HepG2 (cell line): Measurements from ENCODE around the gene ANKFY1. TPM values are rescaled to one million over a fixed set of nuclear protein-coding genes. Genes with fewer than 3 reads are reported as not detected.

Experiments used
- ATAC-seq: fragments of 200-7000 bp; cut with Tn5 transposase; 3 replicates; pipeline ENCODE4 v1.9.1; 2020; ENCODE audit warnings: mild to moderate bottlenecking, moderate library complexity
- BruUV-seq: library from RNA; stranded (reverse); fragments of 400-500 nt; replicated peaks from 2 replicates; lab custom pipeline; 2021; lab: Mats Ljungman, UMichigan
- CTCF ChIA-PET: fragments of 300-600 bp; formaldehyde crosslinking; extraction: SDS; loops from one replicate; lab custom pipeline; 2021; ENCODE audit warnings: low total read pairs, inconsistent platforms, low intra/inter-chr PET ratio; lab: Yijun Ruan, JAX
- POLR2A ChIA-PET: fragments of 350-600 bp; sonication (Branson Sonifier 250); formaldehyde crosslinking; loops from one replicate; lab custom pipeline; 2020; ENCODE audit warnings: antibody characterized with exemption, inconsistent platforms; lab: Yijun Ruan, JAX
- DNase-seq: peaks from one replicate; pipeline ENCODE4 v3.0.0-alpha.2; 2015; ENCODE audit warnings: low spot score
- FAIRE-seq: peaks from 3 replicates; lab custom pipeline; 2011; peaks lifted over from hg19 to GRCh38; lab: Jason Lieb, UNC
- H2AFZ ChIP-seq: one replicate; pipeline ENCODE4 v1.6.1; 2011; ENCODE audit warnings: low read length, inconsistent platforms
- H3K27ac ChIP-seq: fragments of 300-600 bp; 3 replicates; pipeline ENCODE4 v1.8.0; 2011; ENCODE audit warnings: mixed run types, mild to moderate bottlenecking, mixed read lengths, low read length, inconsistent platforms; ENCODE audit not compliant: insufficient read depth; ENCODE audit errors: extremely low read length
- H3K27me3 ChIP-seq, 2 experiments: fragments of 200-600 bp in 1 of 2; 2 replicates in 1 of 2; 3 replicates in 1 of 2; pipeline versions ENCODE4 v1.6.0 to v1.8.0; 2011; ENCODE audit warnings: low read length in 2 of 2, mild to moderate bottlenecking in 2 of 2, moderate library complexity in 2 of 2, inconsistent platforms in 1 of 2; ENCODE audit not compliant: insufficient read depth in 2 of 2, control insufficient read depth in 1 of 2
- H3K36me3 ChIP-seq, 2 experiments: fragments of 200-600 bp in 1 of 2; replicated peaks in 1 of 2; 2 replicates in 1 of 2; 3 replicates in 1 of 2; pipeline versions ENCODE4 v1.5.1 to v1.8.0; 2011; ENCODE audit warnings: low read length in 2 of 2, inconsistent platforms in 1 of 2; ENCODE audit not compliant: insufficient read depth in 2 of 2, control insufficient read depth in 1 of 2
- H3K4me1 ChIP-seq: 2 replicates; pipeline ENCODE4 v1.5.1; 2012; ENCODE audit warnings: low read length, inconsistent platforms; ENCODE audit not compliant: insufficient read depth
- H3K4me2 ChIP-seq: 2 replicates; pipeline ENCODE4 v1.6.0; 2011; ENCODE audit warnings: low read depth, low read length, inconsistent platforms
- H3K4me3 ChIP-seq, 3 experiments: fragments of 200-600 bp in 1 of 3; sonication (generic), shearing (Covaris generic) in 1 of 3; replicated peaks in 1 of 3; 2 replicates each; pipeline ENCODE4 v1.5.1; 2011 to 2016; ENCODE audit warnings: low read length in 3 of 3, inconsistent platforms in 2 of 3, low read depth in 2 of 3, mild to moderate bottlenecking in 2 of 3, control low read depth in 1 of 3, mixed read lengths in 1 of 3; ENCODE audit not compliant: insufficient read depth in 1 of 3
- H3K79me2 ChIP-seq: one replicate; pipeline ENCODE4 v1.6.1; 2011; ENCODE audit warnings: low read length, inconsistent platforms; ENCODE audit not compliant: insufficient read depth
- H3K9ac ChIP-seq: 2 replicates; pipeline ENCODE4 v1.6.0; 2011; ENCODE audit warnings: mild to moderate bottlenecking, low read depth, low read length, inconsistent platforms; ENCODE audit not compliant: insufficient read depth
- H3K9me3 ChIP-seq: 2 replicates; pipeline ENCODE4 v1.5.1; 2012; ENCODE audit warnings: mild to moderate bottlenecking, low read length
- H4K20me1 ChIP-seq: 2 replicates; pipeline ENCODE4 v1.6.0; 2011; ENCODE audit warnings: inconsistent platforms, mild to moderate bottlenecking, low read length, moderate library complexity; ENCODE audit not compliant: insufficient read depth
- MATR3 ChIP-seq: sonication (generic); formaldehyde crosslinking; IDR thresholded peaks from 2 replicates; pipeline ENCODE4 v1.4.0; 2020; ENCODE audit warnings: missing genetic modification reagents
- SIN3B ChIP-seq: fragments of 150-350 bp; IDR thresholded peaks from 2 replicates; pipeline ENCODE4 v1.6.1; 2014; ENCODE audit warnings: low read length
- WGBS: methylation state at CpG from one replicate; pipeline ENCODE4 v1.1.6; 2017; ENCODE audit warnings: low lambda C conversion rate; 5-methylcytosine and 5-hydroxymethylcytosine counted together
- in situ Hi-C: cut with HindIII; loops from 2 replicates; pipeline ENCODE4 v1.10.0; 2017; ENCODE audit warnings: low pct_unique_long_range_greater_than_20kb; ENCODE audit not compliant: extremely low pct_ligation_motif_present
- intact Hi-C: fragments of 100-400 bp; cut with micrococcal nuclease; formaldehyde crosslinking; loops from one replicate; pipeline ENCODE4 v1.10.0; 2022; ENCODE audit not compliant: unreplicated experiment
- polyA plus RNA-seq, 8 experiments: library from polyadenylated mRNA; depleted of rRNA in 3 of 8; stranded (reverse) in 7 of 8; unstranded in 1 of 8; fragments of >200 nt; fragmentation: Illumina TruSeq in 4 of 8; extraction: Trizol in 4 of 8; gene quantifications; 2 replicates each; pipeline versions ENCODE4 v1.2.1 to v1.2.3, GENCODE V29; 2011 to 2016; ENCODE audit warnings: low read depth in 4 of 8, missing spikeins in 1 of 8, mixed read lengths in 1 of 8; ENCODE audit not compliant: insufficient read depth in 1 of 8
- total RNA-seq, 5 experiments: library from RNA; depleted of rRNA; stranded (reverse); fragments of >200 nt; fragmentation: Illumina TruSeq; extraction: Trizol; gene quantifications; 2 replicates each; pipeline ENCODE4 v1.2.3, GENCODE V29; 2016; ENCODE audit warnings: low read depth in 1 of 5
- TF ChIP-seq, protein P1 (sequence below): IDR thresholded peaks from 2 replicates; pipeline ENCODE4 v1.6.1; 2016; ENCODE audit warnings: mild to moderate bottlenecking, missing biosample characterization, missing genetic modification reagents
- TF ChIP-seq, protein P2 (sequence below): sonication (generic); formaldehyde crosslinking; IDR thresholded peaks from 2 replicates; pipeline ENCODE4 v1.5.0; 2020; ENCODE audit warnings: mild to moderate bottlenecking, missing genetic modification reagents, moderate library complexity
- TF ChIP-seq, protein P3 (sequence below): sonication (generic); formaldehyde crosslinking; IDR thresholded peaks from 2 replicates; pipeline ENCODE4 v1.8.0; 2022; ENCODE audit warnings: low read depth, missing genetic modification reagents
- TF ChIP-seq, protein P4 (sequence below): sonication (generic); formaldehyde crosslinking; IDR thresholded peaks from 2 replicates; pipeline ENCODE4 v1.4.0; 2020; ENCODE audit warnings: missing genetic modification reagents
- TF ChIP-seq, protein P5 (sequence below): sonication (generic); formaldehyde crosslinking; IDR thresholded peaks from 2 replicates; pipeline ENCODE4 v1.4.0; 2020; ENCODE audit warnings: mild to moderate bottlenecking, missing genetic modification reagents

Gene ANKFY1
- total and polyA plus RNA-seq, 2 of the 13 experiments (the other 11 are each of a cell fraction or from before 2014, with no cell fraction given) = 11.9 to 16.8 TPM

DNA sequence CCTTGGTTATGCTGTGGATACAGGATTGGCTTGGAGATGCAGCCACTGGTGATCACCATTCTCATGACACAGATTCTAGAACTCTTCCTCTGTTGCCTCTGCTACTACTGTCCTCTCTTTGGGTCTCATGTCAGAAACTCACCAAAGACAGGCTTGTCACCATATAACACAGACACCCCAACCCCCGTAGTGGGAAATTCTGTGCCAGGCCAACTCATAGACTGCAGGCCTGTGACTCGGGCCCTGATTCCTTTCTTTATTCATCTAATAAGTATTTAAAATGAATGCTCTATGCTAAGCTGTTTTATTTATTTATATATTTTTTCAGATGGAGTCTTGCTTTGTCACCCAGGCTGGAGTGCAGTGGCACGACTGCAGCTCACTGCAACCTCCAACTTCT, 111.3 kb downstream of the ANKFY1 start:
- CTCF ChIA-PET = no interaction called here
- H2AFZ ChIP-seq = no peak overlapping the region
- H3K4me3 ChIP-seq = no peak overlapping the region
- FAIRE-seq (no peak), DNase-seq (no peak), ATAC-seq (no peak)
- WGBS = 77% methylated on average over 3 of the region's 3 CpGs
- no peaks in the 10 kb centered on the region for H3K36me3 ChIP-seq
- H3K79me2 ChIP-seq = no peaks in the 10 kb centered on the region
- intact Hi-C loops (no loop called here), in situ Hi-C loops (no loop called here)
- H3K9ac ChIP-seq = no peak overlapping the region
- H3K27ac ChIP-seq = no peak overlapping the region
- H3K4me2 ChIP-seq = no peak overlapping the region
- POLR2A ChIA-PET = interaction anchor here (2.7 kb wide), 1 partner anchor 9 kb away, joined by 12 read pairs; the partner anchor contains the start of genes CYB5D2 and ZZEF1
- H3K9me3 ChIP-seq = no peaks in the 10 kb centered on the region
- H4K20me1 ChIP-seq = no peaks in the 10 kb centered on the region
- TF ChIP-seq, protein P1, sequence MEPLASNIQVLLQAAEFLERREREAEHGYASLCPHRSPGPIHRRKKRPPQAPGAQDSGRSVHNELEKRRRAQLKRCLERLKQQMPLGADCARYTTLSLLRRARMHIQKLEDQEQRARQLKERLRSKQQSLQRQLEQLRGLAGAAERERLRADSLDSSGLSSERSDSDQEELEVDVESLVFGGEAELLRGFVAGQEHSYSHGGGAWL (CRISPR knock-in tag) = no peak
- TF ChIP-seq, protein P2, sequence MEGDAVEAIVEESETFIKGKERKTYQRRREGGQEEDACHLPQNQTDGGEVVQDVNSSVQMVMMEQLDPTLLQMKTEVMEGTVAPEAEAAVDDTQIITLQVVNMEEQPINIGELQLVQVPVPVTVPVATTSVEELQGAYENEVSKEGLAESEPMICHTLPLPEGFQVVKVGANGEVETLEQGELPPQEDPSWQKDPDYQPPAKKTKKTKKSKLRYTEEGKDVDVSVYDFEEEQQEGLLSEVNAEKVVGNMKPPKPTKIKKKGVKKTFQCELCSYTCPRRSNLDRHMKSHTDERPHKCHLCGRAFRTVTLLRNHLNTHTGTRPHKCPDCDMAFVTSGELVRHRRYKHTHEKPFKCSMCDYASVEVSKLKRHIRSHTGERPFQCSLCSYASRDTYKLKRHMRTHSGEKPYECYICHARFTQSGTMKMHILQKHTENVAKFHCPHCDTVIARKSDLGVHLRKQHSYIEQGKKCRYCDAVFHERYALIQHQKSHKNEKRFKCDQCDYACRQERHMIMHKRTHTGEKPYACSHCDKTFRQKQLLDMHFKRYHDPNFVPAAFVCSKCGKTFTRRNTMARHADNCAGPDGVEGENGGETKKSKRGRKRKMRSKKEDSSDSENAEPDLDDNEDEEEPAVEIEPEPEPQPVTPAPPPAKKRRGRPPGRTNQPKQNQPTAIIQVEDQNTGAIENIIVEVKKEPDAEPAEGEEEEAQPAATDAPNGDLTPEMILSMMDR (CRISPR knock-in tag) = no peak
- BruUV-seq = no TSS peak
- H3K27me3 ChIP-seq = no peaks in the 10 kb centered on the region
- H3K4me1 ChIP-seq = no peaks in the 10 kb centered on the region

DNA sequence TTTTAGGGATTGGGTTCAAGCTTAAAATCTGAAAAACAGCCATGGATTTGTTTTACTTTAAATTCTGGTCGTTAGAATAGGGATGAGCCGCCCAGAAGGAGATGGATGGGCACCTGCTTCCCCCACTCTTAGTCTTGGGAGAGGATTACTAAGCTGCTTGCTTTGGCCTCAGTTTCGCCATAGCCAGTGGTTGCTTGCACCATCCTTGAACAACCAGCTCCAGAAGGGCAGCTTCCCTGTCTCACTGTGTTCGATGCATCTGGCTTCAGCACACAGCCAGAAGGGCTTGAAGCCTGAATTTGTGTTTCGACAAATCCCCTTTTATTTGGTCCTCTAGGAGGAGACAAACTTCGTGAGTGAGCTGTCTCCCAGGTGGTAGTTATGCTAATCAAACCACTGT, 113.7 kb downstream of the ANKFY1 start:
- ATAC-seq = no peak
- Histone ChIP-seq H3K9me3 (no peaks in the 10 kb centered on the region), H2AFZ (no peak overlapping the region), H4K20me1 (no peaks in the 10 kb centered on the region), H3K4me2 (no peak overlapping the region), H3K4me1 (peaks cover 3% of the 10 kb centered on the region), H3K27ac (no peak overlapping the region), H3K4me3 (no peak overlapping the region), H3K9ac (no peak overlapping the region), H3K36me3 (no peaks in the 10 kb centered on the region), H3K27me3 (no peaks in the 10 kb centered on the region), H3K79me2 (no peaks in the 10 kb centered on the region)
- FAIRE-seq = no peak
- CTCF ChIA-PET = no interaction called here
- no peak for DNase-seq
- in situ Hi-C loops (no loop called here), intact Hi-C loops (no loop called here)
- BruUV-seq = no TSS peak
- 76% methylated on average over 4 of the region's 6 CpGs for WGBS
- POLR2A ChIA-PET = no interaction called here
- TF ChIP-seq SIN3B = no peak
- TF ChIP-seq, protein P3, sequence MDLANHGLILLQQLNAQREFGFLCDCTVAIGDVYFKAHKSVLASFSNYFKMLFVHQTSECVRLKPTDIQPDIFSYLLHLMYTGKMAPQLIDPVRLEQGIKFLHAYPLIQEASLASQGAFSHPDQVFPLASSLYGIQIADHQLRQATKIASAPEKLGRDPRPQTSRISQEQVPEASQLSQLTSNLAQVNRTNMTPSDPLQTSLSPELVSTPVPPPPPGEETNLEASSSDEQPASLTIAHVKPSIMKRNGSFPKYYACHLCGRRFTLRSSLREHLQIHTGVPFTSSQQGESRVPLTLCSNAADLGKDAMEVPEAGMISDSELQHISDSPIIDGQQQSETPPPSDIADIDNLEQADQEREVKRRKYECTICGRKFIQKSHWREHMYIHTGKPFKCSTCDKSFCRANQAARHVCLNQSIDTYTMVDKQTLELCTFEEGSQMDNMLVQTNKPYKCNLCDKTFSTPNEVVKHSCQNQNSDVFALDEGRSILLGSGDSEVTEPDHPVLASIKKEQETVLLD (CRISPR knock-in tag) = no peak
- TF ChIP-seq, protein P4, sequence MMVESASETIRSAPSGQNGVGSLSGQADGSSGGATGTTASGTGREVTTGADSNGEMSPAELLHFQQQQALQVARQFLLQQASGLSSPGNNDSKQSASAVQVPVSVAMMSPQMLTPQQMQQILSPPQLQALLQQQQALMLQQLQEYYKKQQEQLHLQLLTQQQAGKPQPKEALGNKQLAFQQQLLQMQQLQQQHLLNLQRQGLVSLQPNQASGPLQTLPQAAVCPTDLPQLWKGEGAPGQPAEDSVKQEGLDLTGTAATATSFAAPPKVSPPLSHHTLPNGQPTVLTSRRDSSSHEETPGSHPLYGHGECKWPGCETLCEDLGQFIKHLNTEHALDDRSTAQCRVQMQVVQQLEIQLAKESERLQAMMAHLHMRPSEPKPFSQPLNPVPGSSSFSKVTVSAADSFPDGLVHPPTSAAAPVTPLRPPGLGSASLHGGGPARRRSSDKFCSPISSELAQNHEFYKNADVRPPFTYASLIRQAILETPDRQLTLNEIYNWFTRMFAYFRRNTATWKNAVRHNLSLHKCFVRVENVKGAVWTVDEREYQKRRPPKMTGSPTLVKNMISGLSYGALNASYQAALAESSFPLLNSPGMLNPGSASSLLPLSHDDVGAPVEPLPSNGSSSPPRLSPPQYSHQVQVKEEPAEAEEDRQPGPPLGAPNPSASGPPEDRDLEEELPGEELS = no peak
- TF ChIP-seq, protein P5, sequence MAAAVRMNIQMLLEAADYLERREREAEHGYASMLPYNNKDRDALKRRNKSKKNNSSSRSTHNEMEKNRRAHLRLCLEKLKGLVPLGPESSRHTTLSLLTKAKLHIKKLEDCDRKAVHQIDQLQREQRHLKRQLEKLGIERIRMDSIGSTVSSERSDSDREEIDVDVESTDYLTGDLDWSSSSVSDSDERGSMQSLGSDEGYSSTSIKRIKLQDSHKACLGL = no peak
- no peak for TF ChIP-seq MATR3 (CRISPR knock-in tag)
